GM12892 (cell line): ENCODE results near the gene DICER1.

Experiments used
- POLR2A ChIP-seq: IDR thresholded peaks from 2 replicates; pipeline ENCODE4 v1.6.1; 2011; ENCODE audit warnings: low read depth, low read length, control low read depth
- POLR2AphosphoS5 ChIP-seq: IDR thresholded peaks from 2 replicates; pipeline ENCODE4 v1.6.1; 2011; ENCODE audit warnings: low read depth, low read length, control low read depth
- TAF1 ChIP-seq: IDR thresholded peaks from 2 replicates; pipeline ENCODE4 v1.6.1; 2011; ENCODE audit warnings: low read depth, mild to moderate bottlenecking, control low read depth, low read length, borderline replicate concordance

- no peak for TF ChIP-seq POLR2A
- no peak for TF ChIP-seq TAF1
- no peak for TF ChIP-seq POLR2AphosphoS5
These were observed 26.8 kb downstream of the DICER1 start for GRCh38 chr14:95130549-95130948.
